GM23248 (cell line): ENCODE results near the gene CIPC.

ENCODE experiments used
- EZH2 ChIP-seq: fragments of 200-600 bp; sonication (generic); IDR thresholded peaks from 2 replicates; pipeline ENCODE4 v1.6.1; 2018; ENCODE audit warnings: antibody characterized with exemption, mild to moderate bottlenecking; ENCODE audit not compliant: insufficient read depth, poor library complexity, severe bottlenecking
- EZH2phosphoT487 ChIP-seq: fragments of 200-600 bp; sonication (generic); IDR thresholded peaks from 2 replicates; pipeline ENCODE4 v1.6.1; 2018; ENCODE audit warnings: antibody characterized with exemption, moderate library complexity, mild to moderate bottlenecking, low read depth; ENCODE audit not compliant: insufficient read depth

GRCh38 chr14:77140359-77141213 is 42.5 kb downstream of the CIPC start:
- TF ChIP-seq EZH2 (peak; percentile 47), EZH2phosphoT487 (no peak)
